ENCODE data around the gene POPDC3.

- TF ChIP-seq CTCF (IDR thresholded peaks at IDR 0.05): no peak
- no peak for TF ChIP-seq POLR2A (IDR thresholded peaks at IDR 0.05)
These were observed 31.2 kb upstream of the POPDC3 start for GRCh38 chr6:105210932-105211531.
